ENCODE data around the gene SOX6. TPM values are rescaled to one million over a fixed set of nuclear protein-coding genes. Genes with fewer than 3 reads are reported as not detected.

SOX6 gene
- total and polyA plus RNA-seq, 2 experiments from 2014 or later = 0.03 to 0.66 TPM

- TF ChIP-seq, protein P1, sequence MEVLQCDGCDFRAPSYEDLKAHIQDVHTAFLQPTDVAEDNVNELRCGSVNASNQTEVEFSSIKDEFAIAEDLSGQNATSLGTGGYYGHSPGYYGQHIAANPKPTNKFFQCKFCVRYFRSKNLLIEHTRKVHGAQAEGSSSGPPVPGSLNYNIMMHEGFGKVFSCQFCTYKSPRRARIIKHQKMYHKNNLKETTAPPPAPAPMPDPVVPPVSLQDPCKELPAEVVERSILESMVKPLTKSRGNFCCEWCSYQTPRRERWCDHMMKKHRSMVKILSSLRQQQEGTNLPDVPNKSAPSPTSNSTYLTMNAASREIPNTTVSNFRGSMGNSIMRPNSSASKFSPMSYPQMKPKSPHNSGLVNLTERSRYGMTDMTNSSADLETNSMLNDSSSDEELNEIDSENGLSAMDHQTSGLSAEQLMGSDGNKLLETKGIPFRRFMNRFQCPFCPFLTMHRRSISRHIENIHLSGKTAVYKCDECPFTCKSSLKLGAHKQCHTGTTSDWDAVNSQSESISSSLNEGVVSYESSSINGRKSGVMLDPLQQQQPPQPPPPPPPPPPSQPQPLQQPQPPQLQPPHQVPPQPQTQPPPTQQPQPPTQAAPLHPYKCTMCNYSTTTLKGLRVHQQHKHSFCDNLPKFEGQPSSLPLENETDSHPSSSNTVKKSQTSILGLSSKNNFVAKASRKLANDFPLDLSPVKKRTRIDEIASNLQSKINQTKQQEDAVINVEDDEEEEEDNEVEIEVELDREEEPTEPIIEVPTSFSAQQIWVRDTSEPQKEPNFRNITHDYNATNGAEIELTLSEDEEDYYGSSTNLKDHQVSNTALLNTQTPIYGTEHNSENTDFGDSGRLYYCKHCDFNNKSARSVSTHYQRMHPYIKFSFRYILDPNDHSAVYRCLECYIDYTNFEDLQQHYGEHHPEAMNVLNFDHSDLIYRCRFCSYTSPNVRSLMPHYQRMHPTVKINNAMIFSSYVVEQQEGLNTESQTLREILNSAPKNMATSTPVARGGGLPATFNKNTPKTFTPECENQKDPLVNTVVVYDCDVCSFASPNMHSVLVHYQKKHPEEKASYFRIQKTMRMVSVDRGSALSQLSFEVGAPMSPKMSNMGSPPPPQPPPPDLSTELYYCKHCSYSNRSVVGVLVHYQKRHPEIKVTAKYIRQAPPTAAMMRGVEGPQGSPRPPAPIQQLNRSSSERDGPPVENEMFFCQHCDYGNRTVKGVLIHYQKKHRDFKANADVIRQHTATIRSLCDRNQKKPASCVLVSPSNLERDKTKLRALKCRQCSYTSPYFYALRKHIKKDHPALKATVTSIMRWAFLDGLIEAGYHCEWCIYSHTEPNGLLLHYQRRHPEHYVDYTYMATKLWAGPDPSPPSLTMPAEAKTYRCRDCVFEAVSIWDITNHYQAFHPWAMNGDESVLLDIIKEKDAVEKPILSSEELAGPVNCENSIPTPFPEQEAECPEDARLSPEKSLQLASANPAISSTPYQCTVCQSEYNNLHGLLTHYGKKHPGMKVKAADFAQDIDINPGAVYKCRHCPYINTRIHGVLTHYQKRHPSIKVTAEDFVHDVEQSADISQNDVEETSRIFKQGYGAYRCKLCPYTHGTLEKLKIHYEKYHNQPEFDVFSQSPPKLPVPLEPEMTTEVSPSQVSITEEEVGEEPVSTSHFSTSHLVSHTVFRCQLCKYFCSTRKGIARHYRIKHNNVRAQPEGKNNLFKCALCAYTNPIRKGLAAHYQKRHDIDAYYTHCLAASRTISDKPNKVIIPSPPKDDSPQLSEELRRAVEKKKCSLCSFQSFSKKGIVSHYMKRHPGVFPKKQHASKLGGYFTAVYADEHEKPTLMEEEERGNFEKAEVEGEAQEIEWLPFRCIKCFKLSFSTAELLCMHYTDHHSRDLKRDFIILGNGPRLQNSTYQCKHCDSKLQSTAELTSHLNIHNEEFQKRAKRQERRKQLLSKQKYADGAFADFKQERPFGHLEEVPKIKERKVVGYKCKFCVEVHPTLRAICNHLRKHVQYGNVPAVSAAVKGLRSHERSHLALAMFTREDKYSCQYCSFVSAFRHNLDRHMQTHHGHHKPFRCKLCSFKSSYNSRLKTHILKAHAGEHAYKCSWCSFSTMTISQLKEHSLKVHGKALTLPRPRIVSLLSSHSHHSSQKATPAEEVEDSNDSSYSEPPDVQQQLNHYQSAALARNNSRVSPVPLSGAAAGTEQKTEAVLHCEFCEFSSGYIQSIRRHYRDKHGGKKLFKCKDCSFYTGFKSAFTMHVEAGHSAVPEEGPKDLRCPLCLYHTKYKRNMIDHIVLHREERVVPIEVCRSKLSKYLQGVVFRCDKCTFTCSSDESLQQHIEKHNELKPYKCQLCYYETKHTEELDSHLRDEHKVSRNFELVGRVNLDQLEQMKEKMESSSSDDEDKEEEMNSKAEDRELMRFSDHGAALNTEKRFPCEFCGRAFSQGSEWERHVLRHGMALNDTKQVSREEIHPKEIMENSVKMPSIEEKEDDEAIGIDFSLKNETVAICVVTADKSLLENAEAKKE (CRISPR knock-in tag; IDR thresholded peaks at IDR 0.05) = no peak
- TF ChIP-seq, protein P2, sequence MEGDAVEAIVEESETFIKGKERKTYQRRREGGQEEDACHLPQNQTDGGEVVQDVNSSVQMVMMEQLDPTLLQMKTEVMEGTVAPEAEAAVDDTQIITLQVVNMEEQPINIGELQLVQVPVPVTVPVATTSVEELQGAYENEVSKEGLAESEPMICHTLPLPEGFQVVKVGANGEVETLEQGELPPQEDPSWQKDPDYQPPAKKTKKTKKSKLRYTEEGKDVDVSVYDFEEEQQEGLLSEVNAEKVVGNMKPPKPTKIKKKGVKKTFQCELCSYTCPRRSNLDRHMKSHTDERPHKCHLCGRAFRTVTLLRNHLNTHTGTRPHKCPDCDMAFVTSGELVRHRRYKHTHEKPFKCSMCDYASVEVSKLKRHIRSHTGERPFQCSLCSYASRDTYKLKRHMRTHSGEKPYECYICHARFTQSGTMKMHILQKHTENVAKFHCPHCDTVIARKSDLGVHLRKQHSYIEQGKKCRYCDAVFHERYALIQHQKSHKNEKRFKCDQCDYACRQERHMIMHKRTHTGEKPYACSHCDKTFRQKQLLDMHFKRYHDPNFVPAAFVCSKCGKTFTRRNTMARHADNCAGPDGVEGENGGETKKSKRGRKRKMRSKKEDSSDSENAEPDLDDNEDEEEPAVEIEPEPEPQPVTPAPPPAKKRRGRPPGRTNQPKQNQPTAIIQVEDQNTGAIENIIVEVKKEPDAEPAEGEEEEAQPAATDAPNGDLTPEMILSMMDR (conservative IDR thresholded peaks at IDR 0.05; ENCODE audit: low read depth in 2 of 2) = no peak
- TF ChIP-seq, protein P3, sequence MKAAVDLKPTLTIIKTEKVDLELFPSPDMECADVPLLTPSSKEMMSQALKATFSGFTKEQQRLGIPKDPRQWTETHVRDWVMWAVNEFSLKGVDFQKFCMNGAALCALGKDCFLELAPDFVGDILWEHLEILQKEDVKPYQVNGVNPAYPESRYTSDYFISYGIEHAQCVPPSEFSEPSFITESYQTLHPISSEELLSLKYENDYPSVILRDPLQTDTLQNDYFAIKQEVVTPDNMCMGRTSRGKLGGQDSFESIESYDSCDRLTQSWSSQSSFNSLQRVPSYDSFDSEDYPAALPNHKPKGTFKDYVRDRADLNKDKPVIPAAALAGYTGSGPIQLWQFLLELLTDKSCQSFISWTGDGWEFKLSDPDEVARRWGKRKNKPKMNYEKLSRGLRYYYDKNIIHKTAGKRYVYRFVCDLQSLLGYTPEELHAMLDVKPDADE (IDR thresholded peaks at IDR 0.05) = no peak
- TF ChIP-seq REST (IDR thresholded peaks at IDR 0.05; ENCODE audit: unreplicated experiment) (no peak), JUNB (IDR thresholded peaks at IDR 0.05; ENCODE audit: unreplicated experiment) (no peak), ZNF114 (CRISPR knock-in tag; IDR thresholded peaks at IDR 0.05) (no peak)
Measured at GRCh38 chr11:15929371-15929901, 426.9 kb downstream of the SOX6 start (continued).

All from GM23338 (cell line).